HG03103 (cell line): ENCODE data around the gene FNDC1.
A peak's percentile ranks its signal among the peaks of the same experiment; 100 is the strongest.
"Not testable (repeated sequence)": the region's sequence is repeated elsewhere in the genome, so short reads cannot be mapped to it uniquely, and the experiment has no call there.

Experiments
- ATAC-seq: cut with Tn5 transposase; IDR thresholded peaks from one replicate; pipeline ENCODE4 v1.9.1; 2021; ENCODE audit warnings: low read depth; ENCODE audit not compliant: unreplicated experiment

Gene FNDC1

DNA sequence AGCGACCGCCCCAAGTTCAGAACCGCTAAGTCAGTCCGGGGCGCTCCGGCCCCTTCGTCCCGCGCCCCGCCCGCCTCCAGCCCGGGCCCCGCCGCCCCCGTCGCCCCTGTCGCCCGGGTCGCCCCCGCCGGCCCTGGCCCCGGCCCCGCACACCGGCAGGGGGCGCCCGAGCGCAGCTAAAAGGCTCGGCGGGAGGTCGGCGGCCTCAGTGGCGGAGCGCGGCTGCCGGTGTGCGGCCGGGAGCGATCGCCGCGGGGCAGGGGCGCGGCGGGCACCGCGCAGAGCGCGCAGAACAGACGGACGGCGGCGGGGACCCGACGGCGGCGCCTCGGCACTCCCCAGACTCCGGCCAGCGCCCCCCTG, at the start of gene FNDC1:
Gene FNDC1, plus strand, starts transcription at position 208 of the 363 bp plus-strand sequence. CDS start 197 bp downstream, outside the sequence.
- ATAC-seq: no peak

DNA sequence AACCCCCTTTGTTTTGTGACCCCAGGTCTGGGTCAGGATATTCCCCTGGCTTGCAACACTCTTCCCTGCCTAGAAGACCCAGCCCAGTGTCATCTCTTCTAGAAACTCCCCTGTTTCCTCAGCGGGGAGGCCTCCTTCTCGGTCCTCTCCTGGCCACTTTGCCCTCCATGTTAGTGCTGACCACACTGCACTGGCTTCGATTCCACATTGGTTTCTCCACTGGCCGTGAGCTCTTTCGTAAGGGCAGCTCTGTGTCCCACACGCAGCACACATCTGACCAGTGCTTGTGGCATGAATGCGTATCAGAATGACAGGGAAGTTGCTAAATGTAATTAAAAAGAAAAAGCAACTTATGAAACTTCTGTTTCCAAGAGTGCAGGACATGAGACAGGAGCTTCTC, 49.4 kb upstream of the FNDC1 start:
- ATAC-seq: no peak

DNA sequence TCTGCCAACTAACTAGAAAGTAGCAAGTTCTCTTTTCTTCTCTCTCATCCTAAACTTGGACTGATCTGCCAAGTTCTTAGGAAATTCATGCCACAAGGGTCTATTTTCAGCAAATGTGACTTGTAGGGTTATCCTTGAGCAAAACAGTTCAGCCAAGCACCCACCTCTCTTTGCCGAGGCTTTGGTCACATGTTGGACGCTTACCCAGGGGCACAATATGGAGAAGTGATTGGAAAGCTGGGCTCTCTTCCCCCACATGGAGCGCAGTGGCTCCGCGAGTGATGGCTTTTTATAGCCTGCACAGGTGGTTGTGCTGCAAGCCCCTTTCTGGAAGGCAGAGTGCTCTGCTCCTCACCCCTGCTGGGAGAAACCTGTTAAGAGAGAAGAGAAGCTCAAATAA, 47.7 kb upstream of the FNDC1 start:
- no peak for ATAC-seq

DNA sequence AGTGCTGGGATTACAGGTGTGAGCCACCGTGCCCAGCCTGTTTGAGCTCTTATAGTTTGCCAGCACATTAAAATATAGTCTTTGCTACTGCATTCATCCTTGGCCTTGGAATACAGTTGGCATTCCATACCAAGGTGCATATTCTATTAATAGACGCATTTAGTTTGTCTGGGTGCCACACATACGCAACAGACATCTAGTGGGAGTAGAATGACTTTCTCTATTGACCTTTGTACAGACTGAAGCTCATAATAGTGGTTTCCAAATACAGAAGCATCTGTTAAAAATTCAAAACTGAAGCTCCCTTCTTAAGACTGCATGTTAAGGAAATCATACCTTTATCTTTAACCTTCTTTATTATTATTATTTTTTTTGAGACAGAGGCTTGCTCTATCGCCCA, 46.7 kb upstream of the FNDC1 start:
- no peak for ATAC-seq

DNA sequence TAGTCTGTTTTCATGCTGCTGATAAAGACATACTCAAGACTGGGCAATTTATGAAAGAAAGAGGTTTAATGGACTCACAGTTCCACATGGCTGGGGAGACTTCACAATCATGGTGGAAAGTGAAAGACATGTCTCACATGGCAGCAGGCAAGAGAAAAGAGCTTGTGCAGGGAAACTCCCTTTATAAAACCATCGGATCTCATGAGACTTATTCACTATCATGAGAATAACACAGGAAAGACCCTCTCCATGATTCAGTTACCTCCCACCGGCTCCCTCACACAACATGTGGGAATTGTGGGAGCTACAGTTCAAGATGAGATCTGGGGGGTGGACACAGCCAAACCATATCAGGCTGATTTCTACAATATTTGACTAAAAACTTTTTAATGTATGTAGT, 45.4 kb upstream of the FNDC1 start:
- ATAC-seq: not testable (repeated sequence)

DNA sequence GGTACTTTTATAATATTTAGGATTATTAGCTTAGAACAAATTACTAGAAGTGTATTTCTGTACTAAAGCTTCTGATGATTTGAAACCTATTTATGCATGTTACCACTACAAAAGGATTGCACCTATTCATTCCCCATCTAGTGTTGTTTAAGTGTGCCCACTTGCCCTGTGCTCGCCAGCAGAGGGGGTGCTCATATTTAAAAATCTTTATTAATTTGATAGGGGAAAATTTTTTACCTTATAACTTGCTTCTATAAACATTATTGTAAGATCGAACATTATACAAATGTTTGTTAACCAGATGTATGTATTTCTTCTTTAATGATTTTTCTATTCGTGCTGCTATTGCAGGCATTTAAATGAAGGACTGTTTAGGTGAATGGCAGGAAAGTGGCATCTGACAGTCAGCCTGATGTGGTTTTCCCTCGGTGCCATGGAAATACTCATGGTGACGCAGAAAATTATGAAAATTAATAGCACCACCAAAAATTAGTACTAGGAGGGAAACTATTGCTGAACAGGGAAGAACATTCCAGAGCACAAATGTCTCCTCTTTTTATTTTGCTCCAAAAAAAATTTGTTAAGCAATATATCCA, 44.1 kb upstream of the FNDC1 start:
- ATAC-seq: no peak

DNA sequence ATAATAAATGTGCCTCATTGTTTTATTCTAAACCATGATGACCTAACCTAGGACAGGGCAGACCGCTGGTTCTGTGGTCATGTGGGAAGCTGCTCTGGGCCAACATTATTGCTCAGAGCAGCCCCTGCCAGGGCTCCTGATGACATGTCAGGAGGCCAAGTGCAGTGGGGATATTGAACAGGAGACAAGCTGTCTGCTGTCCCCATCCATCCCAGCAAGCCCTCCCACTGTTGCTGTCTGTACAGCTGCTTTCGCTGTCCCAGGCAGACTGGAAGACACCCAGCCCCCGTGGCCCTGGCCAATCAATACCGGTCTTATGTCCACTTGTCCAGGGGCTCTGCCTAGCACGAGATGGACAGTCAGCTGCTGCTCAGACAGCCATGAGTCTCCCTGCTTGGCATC, 43.2 kb upstream of the FNDC1 start:
- no peak for ATAC-seq

DNA sequence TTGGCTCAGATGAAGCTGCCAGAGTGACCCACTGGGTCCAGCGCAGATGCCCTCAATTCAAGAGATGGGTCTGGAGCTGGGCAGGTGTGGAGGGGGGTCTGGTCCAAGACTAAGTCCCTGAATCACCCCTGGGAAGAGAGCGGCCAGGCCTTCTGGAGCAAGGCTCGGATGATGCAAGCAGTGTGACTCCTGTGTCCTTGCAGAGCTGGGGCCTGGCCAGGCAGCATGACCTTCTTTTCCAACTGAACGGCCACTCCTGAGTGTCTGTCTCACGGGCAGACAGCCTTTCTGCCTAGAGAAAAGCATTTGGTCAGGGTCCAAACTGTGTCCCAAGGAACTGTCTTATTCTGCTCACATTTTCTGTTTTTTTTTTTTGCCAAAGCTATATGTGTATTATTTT, 42.6 kb upstream of the FNDC1 start:
- peak; percentile 19 for ATAC-seq

DNA sequence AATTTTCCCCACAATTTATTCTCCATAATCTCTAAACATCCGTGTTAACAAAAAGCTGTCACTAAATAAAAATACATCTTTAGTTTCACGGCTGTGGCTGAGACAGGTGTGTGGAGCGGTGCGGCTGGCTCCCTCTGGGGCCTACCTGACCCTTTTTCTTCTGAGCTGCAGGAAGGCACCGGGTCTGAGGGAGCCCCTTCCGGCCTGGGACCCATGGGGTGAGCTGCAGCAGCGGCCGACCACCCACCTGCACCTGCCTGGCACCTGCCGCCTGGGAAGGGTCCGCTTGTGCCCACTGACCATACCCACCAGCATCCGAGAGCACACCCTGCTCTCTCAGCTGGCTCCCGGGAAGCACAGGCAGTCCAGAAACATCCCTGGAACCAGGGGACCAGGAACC, 41.5 kb upstream of the FNDC1 start:
- ATAC-seq: no peak

DNA sequence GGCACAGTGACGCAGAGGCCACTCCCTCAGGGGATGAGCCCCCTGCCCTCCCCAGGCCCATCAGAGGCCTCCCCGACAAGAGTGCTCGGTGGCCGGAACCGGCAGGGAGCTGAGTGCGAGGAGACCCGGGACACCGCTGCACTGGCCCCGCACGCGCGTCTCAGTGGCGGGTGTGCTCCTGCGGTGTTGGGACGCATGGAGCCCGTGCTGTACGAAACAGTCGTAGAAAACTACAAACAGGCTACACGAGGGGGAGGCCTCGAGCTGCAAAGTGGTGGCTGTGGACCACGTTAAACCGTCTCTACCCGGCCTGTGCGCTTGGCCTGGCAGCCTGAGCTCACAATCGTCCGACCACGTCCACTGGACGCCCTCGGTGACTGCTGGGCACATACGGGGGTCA, 40.2 kb upstream of the FNDC1 start:
- no peak for ATAC-seq

DNA sequence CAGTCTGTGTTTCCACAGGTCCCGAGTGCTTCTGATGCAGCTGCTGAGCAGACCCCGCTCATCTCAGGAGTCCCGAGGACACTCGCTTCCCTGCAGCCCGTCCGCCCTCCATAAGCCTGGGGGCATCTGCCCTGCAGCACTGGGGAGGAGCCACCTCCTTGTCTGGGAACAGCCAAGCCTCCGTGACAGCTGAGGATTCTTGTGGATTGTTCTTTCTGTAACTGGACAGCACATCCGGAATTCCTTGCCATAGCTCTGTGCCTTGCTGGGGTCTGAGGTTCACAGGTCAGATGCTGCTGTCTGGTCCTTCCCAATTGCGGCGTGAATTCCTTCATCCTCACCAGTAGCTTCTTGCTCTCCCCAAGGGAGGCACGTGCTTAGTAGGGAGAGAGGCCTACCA, 38.4 kb upstream of the FNDC1 start:
- ATAC-seq: no peak

DNA sequence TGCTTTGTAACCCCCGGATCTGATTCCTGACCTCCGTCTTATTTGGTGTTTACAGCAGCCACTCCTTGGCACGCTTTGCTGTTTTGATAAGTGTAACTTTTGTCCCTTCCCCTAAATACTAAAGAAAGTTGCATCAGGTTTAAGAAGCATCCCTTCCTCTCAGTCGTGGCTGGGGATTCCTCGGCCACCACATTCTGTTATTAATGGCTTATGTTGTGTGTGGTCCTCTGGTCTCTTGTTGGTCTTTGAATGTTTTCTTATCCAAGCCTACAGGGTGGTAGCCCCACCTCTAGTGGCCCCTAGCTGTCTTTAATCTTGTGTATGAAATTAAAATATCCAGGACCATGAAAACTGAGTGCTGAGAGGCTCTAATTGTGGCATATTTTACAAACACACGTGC, 37.5 kb upstream of the FNDC1 start:
- no peak for ATAC-seq

DNA sequence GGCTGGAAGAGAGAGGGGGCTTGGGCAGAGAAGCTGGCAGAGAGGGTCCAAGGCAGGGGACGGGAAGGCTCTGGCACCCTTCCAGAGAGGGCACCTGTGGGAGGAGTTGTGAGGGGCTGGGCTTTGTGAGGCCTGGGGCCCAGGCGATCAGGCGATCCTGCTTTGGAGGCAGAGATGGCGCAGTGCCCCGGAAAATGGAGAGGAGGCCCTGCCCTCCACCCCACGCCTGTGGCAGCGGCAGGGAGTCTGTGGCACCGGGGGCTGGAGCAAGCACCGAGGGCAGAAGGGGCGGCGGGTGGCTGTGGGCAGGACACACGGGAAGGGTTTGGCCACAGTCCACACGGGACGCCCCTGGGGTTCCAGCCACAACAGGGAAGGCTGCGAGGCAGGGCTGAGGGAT, 36.5 kb upstream of the FNDC1 start:
- no peak for ATAC-seq

DNA sequence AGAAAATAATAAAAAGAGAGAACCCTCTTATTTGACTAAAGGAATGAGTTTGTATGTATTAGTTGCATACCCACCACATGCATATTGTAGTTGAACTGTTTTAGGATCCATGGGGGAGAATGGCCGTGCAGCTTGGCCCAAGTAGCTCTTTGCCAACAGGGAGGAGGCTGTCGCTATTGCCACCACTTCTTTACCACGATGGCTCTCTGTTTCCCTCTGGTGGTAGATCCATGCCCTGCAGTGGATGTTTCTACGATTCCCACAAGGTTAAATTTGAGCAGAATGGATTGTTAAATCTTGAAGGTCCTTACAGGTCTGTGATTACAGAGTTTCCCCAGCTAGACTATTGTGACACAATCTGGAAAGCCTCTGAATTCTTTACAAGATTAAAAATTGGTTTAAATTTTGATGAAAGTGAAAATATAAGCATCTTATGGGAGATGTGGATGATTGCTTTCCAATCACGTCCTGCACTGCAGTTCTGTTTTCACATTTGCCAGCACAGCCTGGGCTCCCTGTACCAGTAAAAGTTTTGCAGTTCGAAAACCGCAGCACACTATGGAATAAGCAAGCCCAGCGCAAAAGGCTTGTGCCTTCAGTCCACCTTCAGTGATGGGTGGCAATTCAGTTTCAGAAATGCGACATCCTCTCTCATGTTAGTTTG, 34.4 kb upstream of the FNDC1 start:
- ATAC-seq: no peak

DNA sequence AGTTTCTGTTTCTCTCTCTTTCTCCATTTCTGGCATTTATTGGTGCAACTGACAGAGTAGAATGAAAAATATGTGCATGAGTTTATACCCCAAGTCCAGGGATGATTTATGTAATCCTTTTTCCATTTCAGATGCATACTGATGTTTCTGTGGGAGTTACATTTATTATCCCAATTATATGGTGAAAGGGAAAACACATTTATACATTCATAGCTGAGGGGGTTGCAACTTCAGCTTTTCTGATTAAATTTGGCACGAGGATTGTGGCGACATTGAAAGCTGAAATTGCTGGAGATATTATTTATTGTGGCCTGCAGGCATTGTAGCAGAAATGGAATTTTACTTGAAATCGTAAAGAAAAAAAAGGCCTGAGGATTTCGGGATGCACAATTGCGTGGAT, 31.5 kb upstream of the FNDC1 start:
- ATAC-seq: no peak

DNA sequence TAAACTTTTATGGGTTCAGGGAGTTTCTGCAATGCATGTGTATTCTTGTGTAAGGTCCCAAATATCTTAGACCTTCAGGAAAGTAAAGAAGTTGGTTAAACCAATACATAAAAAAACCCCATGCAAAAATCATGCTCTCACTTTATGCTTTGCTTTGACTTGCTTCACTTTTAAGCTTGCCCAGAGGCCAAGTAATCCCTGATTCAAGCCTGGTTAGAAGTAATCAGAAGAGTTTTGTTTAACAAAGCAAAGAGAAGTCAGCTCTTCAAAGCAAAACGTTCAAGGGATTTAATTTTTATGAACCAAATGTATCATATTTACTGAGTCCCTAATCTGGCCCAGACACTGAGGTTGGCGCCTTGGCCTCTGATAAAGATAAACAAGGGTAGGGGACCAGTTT, 26.7 kb upstream of the FNDC1 start:
- no peak for ATAC-seq

DNA sequence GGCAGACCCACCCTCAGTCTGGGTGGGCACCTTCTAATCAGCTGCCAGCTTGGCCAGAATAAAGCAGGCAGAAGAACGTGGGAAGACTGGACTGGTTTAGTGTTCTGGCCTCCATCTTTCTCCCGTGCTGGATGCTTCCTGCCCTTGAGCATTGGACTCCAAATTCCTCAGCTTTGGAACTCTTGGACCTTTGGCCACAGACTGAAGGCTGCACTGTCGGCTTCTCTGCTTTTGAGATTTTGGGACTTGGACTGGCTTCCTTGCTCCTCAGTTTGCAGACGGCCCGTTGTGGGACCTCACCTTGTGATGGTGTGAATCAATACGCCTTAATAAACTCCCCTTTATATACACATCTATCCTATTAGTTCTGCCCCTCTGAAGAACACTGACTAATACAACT, 20.6 kb upstream of the FNDC1 start:
- ATAC-seq: no peak

DNA sequence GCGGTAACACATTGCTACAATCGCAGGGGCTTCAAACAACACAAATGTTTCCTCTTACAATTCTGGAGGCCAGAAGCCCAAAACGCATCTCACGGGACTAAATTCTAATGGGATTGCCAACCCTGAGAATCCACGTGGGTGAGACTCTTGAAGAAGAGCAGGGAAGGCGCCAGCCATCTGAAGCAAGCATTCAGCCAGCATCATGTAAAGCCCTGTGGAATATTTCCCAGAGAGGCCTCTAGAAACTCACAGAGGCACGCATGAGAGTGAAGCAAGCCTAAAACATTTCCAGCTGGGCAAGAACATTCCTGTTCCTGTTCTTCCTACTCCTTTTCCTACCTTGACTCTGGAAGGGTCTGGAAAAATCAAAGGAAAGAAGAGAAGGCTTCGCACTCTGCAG, 19.6 kb upstream of the FNDC1 start:
- ATAC-seq: no peak

DNA sequence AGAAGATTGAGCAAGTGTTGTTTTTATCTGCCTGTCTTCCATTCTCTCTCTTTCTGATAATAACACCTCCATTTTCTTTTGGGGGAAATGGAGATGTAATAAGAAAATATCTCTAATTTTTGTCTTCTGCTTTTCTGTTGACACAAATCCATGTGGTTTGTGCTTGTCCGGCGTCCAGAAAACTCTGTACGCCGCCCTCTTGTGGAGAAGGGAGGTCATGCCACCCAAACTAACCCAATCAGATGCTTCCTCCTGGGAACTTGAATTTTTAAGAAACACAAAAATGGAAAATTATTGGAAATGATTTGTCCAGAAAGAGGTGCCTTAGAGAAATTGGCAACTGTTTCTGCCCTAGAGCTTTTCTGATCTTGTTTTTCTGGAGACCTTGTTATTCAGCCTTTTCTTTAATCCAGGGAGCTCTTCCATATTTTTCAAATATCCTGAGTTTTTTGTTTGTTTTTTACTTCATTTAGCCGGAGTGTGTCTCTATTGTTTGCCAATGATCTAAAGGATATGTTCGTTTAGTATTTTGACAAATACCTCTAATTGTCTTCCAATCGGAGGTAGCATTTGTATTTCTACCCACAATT, 17.8 kb upstream of the FNDC1 start:
- no peak for ATAC-seq

DNA sequence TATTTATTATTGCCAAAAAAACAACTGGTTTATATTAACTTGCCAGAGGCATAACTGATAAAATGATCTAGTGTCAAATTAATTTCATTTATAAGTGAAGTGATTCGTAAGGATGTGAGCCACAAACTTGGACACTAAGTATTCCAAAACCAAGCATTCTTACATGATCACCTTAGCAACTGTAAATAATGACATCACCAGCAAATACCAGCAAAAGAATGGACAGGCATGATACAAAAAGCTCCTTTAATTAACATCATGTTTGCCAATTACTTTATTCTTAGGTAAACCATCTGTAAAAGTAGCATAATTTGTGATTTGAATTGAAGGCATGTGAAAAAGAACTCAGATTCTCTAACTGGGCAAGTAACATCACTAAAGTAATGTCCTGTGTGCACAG, 17.2 kb upstream of the FNDC1 start:
- no peak for ATAC-seq

DNA sequence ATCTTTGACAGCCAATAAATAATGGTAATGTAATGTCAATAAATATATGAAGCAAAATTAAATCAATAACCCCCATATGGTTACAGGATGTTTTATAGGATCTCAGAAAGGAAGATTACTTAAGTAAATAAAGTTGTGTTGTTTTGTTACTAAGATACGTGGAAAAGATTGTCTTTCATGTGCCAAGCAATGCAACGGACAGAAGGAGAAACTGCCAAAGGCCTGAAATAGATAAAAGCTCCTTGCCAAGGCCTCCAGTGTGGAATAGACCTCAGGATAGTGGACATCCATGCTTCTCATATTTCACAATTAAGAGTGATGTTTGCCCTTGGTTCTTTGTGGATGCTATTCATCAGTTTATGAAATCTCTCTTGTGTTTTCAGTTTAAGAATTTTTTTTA, 16.4 kb upstream of the FNDC1 start:
- no peak for ATAC-seq

DNA sequence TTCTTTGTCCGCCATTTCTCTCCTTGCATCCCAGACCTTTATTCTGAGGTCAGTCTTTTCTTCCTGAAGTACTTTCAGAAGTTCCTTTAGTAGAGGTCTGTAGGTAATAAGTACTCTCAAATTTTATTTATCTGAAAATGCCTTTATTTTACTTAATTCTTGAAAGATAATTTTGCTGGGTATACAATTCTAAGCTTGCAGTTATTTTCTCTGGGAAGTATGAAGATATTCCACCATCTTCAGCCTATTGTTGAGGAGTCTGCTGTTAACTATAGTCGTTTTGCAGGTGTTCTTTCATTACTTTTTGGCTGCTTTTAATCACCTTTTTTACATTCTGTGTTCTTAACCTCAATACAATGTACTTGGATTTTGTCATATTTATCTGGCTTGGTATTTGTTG, 13.5 kb upstream of the FNDC1 start:
- ATAC-seq: no peak
